ENCODE results near the gene DPF3.
A peak's percentile ranks its signal among the peaks of the same experiment; 100 is the strongest.

DPF3 gene

GRCh38 chr14:72619881-72620280 lies 274.0 kb downstream of the DPF3 start:
- DNase-seq (ENCODE audit: low read depth) = no peak
- no peak overlapping the region for H3K4me3 ChIP-seq (ENCODE audit: low read length)
- TF ChIP-seq CTCF (IDR thresholded peaks at IDR 0.05; ENCODE audit: insufficient read depth, low read depth, low read length, missing control alignments) = no peak

DNA sequence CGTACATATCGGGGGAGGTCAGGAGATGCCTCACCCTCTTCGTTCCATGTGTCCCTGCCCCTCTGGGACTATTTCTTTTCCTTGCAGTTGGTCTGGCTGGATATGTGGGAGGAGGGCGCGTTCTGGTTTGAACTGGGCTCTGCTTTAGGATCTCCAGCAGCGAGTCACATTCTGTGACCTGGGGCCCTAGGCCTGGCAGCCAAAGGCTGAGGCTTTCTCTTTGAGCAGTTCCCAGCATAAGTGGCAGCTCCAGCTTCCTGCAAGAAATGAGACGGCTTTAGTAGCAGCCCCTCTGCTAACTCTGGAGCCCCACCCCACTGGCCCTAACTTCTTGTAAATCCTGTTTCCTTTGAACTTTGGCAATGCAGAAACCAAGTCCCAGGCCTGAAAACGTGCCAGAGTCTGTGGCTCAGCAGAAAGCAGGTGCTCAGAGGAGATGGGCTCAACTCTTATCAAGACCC lies 274.8 kb downstream of the DPF3 start:
- no peak for DNase-seq (ENCODE audit: low read depth)
- H3K4me3 ChIP-seq (ENCODE audit: low read length) = no peak overlapping the region
- TF ChIP-seq CTCF (IDR thresholded peaks at IDR 0.05; ENCODE audit: insufficient read depth, low read depth, low read length, missing control alignments) = no peak

DNA sequence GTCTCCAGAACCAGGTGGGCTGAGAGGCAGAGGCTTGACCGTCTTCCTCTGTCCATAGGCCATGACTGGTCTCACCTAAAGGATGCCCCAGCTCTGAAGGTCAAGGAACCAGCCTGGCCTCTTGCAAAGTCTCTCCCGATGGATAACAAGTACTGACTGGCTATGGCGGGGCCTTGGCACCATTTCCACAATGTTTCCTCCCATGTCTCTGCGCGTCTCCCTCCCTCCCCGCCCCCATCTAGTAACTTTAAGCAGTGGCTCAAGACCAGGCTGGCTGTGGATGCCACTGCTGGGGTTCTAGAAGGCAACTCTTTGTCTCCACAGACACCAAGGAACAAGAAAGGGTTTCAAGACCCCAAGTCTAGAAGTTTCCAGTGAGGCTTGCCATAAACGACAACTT lies 275.5 kb downstream of the DPF3 start:
- DNase-seq (ENCODE audit: low read depth) = no peak
- no peak overlapping the region for H3K4me3 ChIP-seq (ENCODE audit: low read length)
- no peak for TF ChIP-seq CTCF (IDR thresholded peaks at IDR 0.05; ENCODE audit: insufficient read depth, low read depth, low read length, missing control alignments)

- TF ChIP-seq CTCF (IDR thresholded peaks at IDR 0.05; ENCODE audit: insufficient read depth, low read depth, low read length, missing control alignments) = no peak
- no peak overlapping the region for H3K4me3 ChIP-seq (ENCODE audit: low read length)
- no peak for DNase-seq (ENCODE audit: low read depth)
Measured at GRCh38 chr14:72617391-72618031, 276.4 kb downstream of the DPF3 start.

GRCh38 chr14:72616811-72617210 lies 277.1 kb downstream of the DPF3 start:
- no peak for TF ChIP-seq CTCF (IDR thresholded peaks at IDR 0.05; ENCODE audit: insufficient read depth, low read depth, low read length, missing control alignments)
- no peak overlapping the region for H3K4me3 ChIP-seq (ENCODE audit: low read length)
- DNase-seq (ENCODE audit: low read depth) = no peak

DNA sequence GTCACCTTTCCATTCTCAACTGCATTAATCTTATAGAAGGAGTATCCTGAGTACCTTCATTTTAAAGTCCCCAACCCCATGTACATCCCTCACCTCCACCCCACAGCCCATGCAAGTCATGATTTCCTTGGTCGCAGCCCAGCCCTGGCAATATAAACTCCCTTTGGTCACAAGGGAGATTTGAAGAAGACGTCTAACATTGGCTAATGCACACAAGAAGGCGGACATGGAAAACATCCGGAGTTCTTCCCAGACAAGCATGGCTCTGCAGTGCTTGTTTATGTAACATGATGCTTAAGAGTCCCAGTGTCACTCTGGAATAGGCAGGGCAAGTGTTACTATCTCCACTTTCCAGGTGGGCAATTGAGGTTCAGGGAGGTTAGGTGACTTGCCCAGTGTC lies 277.6 kb downstream of the DPF3 start:
- no peak for TF ChIP-seq CTCF (IDR thresholded peaks at IDR 0.05; ENCODE audit: insufficient read depth, low read depth, low read length, missing control alignments)
- DNase-seq (ENCODE audit: low read depth) = no peak
- H3K4me3 ChIP-seq (ENCODE audit: low read length) = no peak overlapping the region

DNA sequence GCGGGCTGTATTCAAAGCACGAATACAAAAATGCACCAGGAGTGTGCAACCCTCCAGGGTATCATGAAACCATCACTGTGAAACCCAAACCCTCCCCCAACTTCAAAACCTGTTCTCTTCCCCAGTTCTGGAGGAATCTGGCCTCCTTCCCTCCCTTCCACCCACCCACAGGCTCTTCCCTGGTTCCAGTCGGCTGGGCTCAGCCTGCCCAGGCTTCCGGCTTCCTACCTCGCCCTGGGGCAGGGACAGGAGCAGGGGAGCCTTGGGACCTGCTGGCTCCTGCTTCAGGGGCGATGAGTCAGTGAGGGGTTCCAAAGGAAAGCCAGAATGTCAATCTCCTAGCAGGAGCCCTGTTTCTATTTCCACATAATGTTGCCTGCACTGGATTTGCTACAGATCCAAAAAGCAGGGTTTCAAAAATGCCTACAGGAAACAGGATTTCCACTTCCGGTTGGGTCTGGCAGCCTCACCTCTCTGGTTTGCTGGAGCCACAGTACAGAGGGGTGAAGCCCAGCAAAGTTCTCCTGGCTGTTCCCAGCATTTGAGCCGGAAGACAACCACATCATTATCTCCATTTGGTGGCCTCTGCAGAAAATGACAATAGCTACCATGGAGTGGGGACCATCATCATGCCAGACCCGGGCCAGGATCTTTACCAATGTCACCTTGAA lies 278.3 kb downstream of the DPF3 start:
- no peak overlapping the region for H3K4me3 ChIP-seq (ENCODE audit: low read length)
- no peak for TF ChIP-seq CTCF (IDR thresholded peaks at IDR 0.05; ENCODE audit: insufficient read depth, low read depth, low read length, missing control alignments)
- peak; percentile 89 for DNase-seq (ENCODE audit: low read depth)
